NOMO-1 treated with DMSO at 0.1 percent for 48 hours (cell line): ENCODE measurements around the gene SIRT3.
"Not testable (repeated sequence)": the region's sequence is repeated elsewhere in the genome, so short reads cannot be mapped to it uniquely, and the experiment has no call there.

Experiments used
- DNase-seq: peaks from one replicate; lab custom pipeline; 2025; ENCODE audit not compliant: unreplicated experiment; lab: John Stamatoyannopoulos, UW

The SIRT3 gene

DNA sequence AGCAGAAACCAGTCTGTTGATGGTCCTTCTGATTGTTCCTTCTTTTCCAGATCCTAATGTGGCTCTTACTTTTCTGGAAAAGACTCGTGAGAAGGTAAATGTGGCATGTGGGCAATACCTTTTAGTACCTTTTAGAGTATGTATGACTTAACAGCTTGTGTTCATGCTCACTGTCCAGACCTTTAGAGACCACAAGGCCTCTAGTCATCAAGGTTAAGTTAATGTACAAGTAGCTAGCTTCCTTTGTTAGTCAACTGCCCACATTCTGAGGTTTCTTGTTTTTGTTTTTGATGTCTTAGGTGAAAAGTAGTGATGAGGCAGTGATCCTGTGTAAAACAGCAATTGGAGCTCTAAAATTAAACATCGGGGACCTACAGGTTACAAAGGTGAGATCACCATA lies 8.2 kb upstream of the SIRT3 start:
- DNase-seq = no peak

DNA sequence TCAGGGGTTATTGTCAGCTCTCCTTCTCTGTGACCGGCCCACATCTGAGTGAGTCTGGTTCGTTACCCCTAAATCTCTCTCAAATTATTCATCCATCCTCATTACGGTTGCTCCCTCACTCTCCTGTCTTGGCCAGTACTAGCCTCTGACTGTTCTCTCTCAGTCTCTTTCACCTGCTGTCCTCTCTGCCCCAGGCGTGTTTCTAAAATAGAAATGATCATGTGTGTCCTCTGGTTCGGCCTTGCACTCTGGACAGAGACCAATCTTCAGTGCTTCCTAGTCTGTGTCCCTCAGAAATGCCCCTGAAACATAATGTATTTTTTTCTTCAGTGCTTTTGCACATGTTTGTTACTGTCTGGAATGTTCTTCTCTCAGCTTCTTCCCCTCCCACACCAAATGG lies 5.5 kb upstream of the SIRT3 start:
- DNase-seq = no peak

DNA sequence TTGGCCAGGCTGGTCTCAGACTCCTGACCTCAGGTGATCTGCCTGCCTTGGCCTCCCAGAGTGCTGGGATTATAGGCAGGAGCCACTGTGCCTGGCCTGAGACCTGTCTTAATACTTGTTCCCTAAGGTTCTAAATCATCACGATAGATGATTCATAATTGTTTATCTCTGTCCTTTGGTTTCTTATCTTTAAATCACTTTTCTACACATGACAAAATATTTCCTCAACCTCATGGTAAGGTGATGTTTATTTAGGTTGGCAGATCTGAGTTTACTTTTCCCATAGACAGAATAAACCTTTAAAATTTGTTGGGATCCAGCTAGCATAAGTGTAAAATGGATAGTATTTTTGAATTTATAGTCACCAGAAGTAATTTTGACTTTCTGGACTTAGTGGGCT lies 4.2 kb upstream of the SIRT3 start:
- DNase-seq = no peak

DNA sequence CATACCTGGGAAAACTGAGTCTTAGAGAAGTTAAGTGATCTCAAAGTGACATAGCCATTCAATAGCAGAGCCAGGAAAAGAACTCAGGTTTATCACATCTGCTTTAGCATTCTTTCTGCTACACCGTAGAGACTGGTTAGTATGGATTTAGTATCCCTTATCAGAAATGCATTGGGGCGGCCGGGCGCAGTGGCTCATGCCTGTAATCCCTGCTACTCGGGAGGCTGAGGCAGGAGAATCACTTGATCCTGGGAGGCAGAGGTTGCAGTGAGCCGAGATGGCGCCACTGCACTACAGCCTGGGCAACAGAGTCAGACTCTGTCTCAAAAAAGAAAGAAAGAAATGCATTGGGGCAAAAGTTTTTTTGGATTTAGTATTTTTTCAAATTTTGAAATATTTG lies 2.2 kb upstream of the SIRT3 start:
- DNase-seq = not testable (repeated sequence)

DNA sequence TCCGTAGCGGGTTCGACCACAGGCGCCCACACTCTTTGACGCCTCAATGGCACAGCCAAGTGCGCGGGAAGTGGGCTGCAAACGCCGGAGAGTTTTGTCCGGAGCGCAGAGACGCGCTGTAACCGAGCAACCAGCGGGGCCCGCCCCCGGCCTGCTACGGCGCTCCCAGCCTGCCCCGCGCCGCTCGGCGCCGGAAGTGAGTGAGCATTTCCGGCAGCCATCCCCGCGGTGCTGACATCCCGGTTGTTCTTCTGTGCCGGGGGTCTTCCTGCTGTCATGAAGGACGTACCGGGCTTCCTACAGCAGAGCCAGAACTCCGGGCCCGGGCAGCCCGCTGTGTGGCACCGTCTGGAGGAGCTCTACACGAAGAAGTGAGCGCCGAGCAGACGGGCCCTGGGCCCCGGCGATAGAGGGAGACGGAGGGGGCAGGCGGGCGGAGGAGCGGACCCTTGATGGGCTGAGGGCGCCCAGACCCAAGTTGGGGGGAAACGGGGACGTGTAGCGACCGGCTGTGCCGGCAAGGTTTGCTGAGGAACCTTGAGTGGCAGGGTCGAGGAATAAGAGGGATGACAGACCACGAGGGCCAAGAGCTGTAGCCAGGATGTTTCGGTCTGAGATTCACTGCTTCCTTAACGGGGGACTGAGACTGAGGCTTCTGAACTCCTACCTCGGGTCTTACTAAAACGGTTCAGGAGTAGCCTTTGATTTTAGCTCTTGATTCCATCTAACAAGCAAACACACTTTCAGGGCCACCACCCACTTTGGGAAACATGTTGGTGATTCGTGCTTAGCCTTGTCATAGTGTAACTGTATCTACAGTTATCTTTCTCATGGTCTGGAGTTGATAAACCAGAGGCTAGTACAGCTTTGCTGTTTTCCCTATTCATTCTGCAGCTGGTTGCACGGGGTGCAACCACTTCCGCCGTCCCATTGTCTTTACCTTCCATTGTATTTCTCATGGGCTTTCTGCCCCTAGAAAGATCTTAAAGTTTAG lies 929 bp upstream of the SIRT3 start, which contains the start of gene PSMD13:
Gene PSMD13, plus strand, starts transcription at position 203 of the 994 bp plus-strand sequence. Its CDS starts 74 bp downstream, at position 277.
- DNase-seq = peak; percentile 78

DNA sequence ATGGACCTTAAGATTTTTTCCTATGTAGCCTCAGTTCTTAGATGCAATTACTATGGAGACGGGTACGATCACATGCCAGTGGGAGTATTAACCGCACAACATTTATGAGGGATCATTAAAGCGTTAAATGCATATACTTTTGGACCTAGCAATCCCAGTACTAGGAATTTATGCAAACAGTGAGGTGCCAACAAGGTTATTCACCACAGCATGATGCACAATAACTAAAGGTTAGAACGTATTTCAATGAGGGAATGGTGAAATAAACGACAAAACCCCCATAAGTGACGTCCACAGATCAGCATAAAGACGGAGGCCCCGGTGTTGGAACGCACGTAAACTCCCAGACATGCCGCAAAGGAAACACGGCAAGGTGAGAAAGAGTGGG lies 539 bp downstream of the SIRT3 start:
- DNase-seq = peak; percentile 24

DNA sequence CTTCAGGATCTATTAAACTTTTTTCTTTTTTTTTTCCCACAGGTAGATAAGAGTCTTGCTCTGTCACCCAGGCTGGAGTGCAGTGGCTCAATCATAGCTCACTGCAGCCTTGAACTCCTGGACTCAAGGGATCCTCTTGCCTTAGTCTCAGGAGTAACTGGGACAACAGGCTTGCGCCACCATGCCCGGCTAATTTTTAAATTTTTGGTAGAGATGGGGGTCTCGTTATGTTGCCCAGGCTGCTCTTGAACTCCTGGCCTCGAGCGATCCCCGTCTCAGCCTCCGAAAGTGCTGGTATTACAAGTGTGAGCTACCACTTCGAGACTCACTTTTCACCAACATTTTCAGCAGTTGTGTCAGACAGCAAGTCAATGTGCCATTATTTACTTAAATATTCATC lies 962 bp downstream of the SIRT3 start:
- no peak for DNase-seq

DNA sequence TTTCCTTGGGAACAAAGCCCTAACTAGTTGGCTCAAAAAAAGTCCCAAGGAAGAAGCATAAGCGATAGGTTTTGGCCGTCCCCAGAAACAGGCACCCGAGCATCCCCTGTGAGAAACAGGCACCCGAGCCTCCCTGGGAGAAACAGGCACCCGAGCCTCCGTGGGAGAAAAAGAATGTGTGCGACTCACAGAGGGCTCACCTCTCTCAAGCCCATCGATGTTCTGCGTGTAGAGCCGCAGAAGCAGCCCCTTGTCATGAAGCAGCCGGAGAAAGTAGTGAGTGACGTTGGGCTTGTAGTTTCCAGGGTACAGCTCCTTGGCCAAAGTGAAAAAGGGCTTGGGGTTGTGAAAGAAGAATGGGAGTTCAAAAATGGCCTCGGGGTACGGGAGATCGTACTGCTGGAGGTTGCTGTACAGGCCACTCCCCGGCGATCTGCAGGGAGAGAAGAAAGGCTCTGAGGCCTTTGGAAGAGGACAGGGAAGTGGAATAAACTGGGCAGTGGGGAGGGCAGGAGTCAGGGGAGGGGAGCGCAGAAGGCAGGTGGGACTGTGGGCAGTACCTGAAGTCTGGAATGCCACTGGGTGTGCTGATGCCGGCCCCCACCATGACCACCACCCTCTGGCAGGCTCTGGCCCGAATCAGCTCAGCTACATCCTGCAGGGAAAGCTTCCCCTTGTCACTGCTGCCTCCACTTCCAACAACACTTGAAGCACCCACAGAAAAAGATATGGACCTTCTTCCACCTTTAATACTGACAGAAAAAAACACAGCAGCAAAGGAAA lies 3.2 kb downstream of the SIRT3 start:
- no peak for DNase-seq

DNA sequence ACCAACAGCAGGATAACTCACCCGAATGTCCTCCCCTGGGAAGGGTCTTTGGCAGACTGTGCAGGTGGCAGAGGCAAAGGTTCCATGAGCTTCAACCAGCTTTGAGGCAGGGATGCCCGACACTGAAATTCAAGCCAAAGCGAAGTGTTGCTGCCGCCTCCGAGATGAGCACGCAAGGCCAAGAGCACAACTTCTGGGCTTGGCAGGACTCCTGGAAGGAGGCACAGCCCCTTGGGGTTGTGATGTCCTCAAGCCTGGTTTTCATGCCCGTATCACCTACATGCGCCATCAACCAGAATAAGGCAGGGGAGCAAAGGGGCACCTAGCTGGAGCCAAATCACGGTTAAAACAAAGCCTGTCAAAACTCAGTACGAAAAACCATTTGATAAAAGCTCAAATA lies 5.7 kb downstream of the SIRT3 start:
- DNase-seq = no peak

DNA sequence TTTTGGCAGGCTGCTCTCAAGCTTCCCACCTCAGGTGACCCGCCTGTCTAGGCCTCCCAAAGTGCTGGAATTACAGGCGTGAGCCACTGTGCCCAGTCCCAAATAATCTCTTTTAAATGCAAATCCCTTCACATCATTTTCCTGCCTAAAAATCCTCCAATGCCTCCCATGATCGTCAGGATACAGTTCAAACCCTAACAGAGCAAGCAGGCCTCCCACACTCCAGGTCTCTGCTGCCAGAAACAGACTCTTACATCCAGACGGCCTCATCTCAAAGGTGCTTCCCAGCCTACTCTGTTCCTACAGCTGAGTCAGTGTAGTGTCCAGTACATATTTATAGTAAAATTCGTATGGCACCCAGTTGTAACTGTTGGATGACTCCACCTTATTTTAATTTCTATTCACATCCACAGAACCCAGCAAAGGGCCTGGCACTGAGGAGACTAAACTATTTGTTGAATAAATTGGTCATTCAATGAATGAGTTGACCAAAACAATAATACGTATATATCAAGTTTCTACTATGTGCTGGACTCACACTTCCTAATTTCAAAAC lies 8.2 kb downstream of the SIRT3 start:
- no peak for DNase-seq

DNA sequence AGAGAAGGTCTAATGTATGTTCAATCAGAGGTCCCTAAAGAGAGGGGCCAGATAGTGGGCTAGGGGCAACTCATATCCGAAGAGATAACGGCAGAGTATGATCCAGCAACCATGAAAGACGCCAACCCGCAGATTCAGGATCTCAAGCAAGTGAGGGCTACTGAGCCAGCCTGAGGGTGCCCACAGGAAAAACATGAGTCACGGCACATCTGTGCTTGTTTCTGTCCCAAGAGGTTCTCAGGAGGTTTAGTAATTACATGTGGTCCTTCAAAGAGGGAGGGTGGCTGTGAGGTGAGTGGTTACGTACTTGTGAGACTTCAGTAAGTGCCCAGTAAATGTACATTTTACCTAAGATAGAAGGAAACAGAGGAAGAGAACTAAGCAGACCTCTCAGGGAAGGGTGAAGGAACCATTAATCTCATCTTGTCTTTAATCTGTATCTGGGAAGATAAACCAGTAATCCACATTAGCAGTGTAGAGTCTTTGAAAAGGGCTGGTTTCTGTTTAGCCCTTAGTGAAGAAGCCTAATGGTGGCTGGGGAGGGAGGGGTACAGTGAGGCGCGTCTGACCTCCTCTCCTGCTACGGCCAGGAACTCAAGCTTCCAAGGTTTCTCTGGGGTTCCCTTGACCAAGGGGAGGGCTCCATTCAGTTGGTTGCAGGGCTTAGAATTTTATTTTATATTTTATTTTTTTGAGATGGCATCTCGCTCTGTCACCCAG lies 10.2 kb downstream of the SIRT3 start:
- DNase-seq = no peak

DNA sequence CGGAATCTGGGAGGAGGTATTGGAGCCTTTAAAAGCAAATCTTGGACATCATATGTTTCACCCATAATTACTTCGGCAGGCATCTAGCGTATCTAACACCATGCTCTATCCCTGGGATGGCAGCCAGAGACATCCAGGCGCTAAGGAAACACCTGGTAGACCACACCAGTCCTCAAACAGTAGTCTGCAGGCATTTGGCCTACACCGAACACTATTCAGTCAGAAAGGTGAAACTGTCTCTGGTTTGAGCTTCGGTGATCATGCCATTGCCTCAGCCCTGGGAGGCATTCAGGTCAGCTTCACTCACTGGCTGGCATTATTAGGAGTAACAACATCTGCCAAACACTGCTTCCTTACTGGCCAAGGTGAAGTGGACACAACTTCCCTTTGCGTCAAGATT lies 11.7 kb downstream of the SIRT3 start:
- no peak for DNase-seq

DNA sequence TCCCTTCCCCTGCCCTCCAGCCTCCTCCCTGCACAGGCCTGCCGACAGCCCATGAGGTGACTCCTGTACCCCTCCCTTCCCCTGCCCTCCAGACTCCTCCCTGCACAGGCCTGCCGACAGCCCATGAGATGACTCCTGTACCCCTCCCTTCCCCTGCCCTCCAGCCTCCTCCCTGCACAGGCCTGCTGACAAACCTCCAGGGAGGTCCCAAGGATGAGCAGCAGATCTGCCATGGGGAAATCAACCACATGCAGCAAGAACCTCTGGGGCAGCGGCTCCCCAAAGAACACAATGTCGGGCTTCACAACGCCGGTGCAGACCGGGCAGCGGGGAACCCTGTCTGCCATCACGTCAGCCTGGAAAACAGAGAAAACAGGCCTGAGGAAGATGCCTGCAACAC lies 12.3 kb downstream of the SIRT3 start:
- DNase-seq = no peak

DNA sequence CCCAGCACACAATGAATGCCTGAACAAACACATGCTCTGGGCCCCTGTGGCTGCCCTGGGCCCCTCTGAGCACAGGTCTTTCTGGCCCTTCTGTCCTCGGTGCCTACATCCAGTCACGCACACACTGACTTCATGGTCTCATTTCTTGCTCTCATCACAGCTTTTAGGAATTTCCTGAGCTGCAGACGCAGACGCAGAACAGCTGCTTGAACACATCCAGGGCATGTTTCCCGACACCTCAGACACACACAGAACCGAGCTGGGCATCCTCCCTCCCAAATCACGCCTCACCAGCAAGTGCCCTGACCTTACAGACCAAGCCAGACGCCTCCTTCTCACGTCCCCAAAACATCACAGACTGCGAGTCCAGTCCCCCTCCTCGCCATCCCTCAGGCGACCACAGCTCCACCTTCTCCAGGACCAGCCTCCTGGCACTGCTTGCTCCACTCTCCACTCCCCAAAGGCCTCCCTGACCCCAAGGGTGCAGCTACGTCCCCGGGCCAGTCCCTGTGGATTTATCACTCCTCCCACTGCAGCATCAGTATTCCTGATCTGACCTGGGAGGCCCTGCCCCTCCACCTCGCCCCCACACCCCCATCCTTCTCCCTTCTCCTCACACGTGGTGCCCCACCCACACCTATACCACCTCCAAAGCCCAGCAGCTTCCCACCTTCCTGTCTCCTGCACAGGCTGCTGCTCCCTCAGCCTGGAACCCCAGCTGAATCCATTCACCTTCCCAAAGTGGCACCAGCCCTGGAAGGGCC lies 12.9 kb downstream of the SIRT3 start:
- DNase-seq = no peak

DNA sequence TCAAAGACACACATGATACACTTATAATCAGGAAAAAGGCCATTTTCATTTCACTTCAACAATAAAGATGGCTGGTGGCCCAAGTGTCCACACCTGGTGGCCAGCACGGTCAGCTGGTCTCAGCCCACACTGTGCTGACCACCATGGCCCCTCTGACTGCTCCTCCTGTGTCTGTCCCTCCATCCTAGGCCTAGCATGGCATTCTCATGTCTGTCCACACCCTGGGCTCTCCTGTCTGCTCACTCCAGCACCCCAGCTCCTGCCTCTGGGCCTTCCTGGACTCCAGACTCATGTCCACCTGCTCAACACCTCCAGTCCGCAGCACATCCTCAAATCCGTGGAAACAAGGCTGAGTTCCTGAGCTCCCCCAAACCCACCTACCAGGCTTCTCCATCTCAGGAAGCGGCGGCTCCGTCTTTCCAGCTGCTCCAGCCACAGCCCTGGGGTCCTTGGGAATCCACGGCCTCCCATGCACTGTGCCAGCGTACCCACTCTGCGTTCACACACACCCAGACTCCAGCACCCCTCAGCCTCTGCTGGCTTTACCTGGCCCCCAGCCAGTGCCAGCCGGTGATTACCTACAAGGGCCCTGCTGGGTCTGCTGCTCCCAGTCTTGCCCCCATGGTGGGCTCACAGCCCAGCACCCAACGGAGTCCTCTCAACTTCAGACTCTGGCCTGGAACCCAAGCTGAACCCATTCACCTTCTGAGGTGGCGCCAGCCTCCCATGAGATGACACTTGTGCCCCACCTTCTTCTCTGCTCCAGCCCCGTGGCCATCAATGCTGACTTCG lies 13.9 kb downstream of the SIRT3 start:
- DNase-seq = no peak

DNA sequence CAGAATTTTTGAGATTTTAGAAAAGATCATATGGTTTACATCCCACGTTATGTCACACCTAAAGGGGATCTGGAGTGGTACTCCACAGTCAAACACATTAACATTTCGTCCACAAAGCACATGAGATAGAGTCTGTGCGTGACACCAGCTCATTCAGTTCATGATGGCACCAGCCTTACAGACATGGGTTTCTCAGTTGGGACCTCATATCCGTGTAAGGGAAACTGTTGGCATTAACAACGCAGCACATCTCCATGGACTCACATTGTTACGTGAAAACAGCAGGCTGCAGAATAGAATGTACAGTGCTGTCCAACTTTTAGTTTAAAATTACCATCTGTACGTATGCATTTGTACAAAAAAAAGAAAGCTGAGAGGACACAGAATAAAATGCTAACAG lies 14.6 kb downstream of the SIRT3 start:
- DNase-seq = no peak

DNA sequence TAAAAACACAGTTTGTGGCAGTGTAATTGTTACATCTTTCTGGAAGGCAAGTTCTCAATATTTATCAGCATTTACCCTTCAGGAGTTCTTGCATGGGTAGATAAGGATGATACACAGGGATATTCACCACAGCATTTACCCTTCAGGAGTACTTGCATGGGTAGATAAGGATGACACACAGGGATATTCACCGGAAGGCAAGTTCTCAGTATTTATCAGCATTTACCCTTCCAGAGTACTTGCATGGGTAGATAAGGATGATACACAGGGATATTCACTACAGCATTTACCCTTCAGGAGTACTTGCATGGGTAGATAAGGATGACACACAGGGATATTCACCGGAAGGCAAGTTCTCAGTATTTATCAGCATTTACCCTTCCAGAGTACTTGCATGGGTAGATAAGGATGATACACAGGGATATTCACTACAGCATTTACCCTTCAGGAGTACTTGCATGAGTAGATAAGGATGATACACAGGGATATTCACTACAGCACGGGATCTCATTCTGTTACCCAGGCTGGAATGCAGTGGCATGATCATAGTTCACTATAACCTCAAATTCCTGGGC lies 15.4 kb downstream of the SIRT3 start:
- DNase-seq = not testable (repeated sequence)

DNA sequence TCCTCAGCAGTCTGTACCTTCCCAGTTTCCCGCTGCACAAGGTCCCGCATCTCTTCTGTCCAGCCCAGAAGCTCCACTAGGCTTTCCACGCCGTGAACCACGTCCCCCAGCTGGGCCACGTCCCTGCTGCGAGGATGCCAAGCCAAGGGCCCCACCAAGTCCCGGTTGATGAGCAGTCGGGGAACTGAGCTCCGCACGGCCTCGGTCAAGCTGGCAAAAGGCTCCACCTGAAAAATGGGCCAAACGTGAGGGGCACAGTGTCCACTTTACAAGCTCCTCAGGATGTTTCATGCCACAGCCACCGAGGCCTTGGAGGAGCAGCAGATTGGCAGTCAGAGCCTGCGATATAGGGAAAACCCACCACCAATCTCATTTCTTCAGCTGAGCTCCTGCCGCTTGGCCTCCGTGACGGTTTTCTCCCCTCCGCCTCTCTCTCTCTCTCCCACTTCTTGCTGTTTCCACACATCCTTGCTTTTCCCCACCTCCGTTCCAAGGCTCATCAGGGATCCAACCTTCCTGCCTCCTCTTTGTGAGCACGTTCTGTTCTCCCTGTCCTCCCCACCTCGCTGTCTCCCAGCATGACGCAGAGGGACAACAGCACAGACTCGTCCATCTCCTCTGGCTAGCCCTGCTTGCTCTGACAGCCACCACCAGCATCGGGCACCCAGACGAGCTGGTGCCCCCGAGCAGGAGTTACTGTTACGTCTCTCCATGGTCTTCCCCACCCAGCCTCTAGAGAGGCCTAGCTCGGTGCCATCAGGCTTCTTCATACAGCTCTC lies 17.1 kb downstream of the SIRT3 start:
- no peak for DNase-seq
